Measurements from ENCODE around the gene JMJD8. TPM values are rescaled to one million over a fixed set of nuclear protein-coding genes. Genes with fewer than 3 reads are reported as not detected.

JMJD8 gene
- total RNA-seq, 4 donors from 2014 or later, result 72.8 to 156 (median 124) TPM

DNA sequence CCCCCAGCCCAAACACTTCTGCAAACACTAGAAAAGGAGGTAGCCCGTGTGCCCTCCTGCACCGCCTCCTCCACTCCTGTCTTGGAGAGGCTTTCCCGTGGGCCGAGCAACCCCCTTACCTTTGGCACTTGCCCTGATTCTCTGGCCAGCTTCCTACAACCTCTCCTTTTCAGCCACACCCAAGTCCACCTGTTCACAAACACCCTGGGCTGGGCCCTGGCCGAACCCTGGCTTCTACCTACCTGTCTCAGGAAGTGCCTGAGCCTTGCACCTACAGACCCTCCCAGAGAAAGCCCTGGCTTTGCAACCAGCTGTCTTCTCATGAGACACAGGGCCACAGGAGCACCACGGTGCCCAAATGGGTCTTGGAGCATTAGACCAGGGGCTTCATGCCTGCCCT lies 34.8 kb upstream of the JMJD8 start:
- H3K9me3 ChIP-seq, result no peaks in the 10 kb centered on the region
- no peak overlapping the region for H3K27ac ChIP-seq
- TF ChIP-seq POLR2A (IDR thresholded peaks at IDR 0.05), result no peak
- no peak for TF ChIP-seq CTCF (IDR thresholded peaks at IDR 0.05)
- intact Hi-C loops (cut with DNase I), result loop anchor here (10.0 kb wide), 1 partner anchor 336 kb away; no protein-coding TSS in a partner anchor
- WGBS, 2 donors, result 51 to 59% methylated on average over 6 of the region's 6 CpGs
- H3K4me1 ChIP-seq, result peaks cover 29 to 54% of the 10 kb centered on the region in 2 donors
- no peak for DNase-seq
- no peaks in the 10 kb centered on the region for H3K36me3 ChIP-seq
- H3K27me3 ChIP-seq, result no peaks in the 10 kb centered on the region
- no peak overlapping the region for H3K4me3 ChIP-seq (replicated peaks in 1 of 3)

DNA sequence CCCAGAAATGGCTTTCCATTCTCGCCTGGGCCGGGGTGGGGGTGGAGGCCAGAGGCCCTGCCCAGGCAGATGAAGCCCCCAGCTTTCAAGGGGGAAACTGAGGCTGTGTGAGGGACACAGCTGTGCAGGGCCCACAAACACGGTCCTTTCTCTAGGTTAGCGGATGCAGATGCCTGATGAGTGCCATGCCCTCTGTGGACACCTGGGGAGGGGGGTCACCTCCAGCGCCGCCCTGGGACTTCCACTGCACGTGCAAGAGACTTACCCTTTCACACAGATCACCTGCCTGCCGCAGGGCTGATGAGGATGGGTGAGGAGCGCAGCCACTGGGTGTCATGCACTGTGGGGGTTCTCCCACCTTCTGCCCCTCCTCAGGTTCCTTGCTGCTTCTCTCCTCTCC lies 34.3 kb upstream of the JMJD8 start:
- TF ChIP-seq CTCF (IDR thresholded peaks at IDR 0.05), result no peak
- no peak for TF ChIP-seq POLR2A (IDR thresholded peaks at IDR 0.05)
- DNase-seq, result no peak
- no peaks in the 10 kb centered on the region for H3K27me3 ChIP-seq
- intact Hi-C loops (cut with DNase I), result loop anchor here (10.0 kb wide), 1 partner anchor 336 kb away; no protein-coding TSS in a partner anchor
- no peaks in the 10 kb centered on the region for H3K36me3 ChIP-seq
- H3K27ac ChIP-seq, result no peak overlapping the region
- H3K4me1 ChIP-seq, result peaks cover 29 to 54% of the 10 kb centered on the region in 2 donors
- 89 to 100% methylated on average over 1 to 8 of the region's 9 CpGs for WGBS, 2 donors
- H3K9me3 ChIP-seq, result no peaks in the 10 kb centered on the region
- H3K4me3 ChIP-seq (replicated peaks in 1 of 3), result no peak overlapping the region

DNA sequence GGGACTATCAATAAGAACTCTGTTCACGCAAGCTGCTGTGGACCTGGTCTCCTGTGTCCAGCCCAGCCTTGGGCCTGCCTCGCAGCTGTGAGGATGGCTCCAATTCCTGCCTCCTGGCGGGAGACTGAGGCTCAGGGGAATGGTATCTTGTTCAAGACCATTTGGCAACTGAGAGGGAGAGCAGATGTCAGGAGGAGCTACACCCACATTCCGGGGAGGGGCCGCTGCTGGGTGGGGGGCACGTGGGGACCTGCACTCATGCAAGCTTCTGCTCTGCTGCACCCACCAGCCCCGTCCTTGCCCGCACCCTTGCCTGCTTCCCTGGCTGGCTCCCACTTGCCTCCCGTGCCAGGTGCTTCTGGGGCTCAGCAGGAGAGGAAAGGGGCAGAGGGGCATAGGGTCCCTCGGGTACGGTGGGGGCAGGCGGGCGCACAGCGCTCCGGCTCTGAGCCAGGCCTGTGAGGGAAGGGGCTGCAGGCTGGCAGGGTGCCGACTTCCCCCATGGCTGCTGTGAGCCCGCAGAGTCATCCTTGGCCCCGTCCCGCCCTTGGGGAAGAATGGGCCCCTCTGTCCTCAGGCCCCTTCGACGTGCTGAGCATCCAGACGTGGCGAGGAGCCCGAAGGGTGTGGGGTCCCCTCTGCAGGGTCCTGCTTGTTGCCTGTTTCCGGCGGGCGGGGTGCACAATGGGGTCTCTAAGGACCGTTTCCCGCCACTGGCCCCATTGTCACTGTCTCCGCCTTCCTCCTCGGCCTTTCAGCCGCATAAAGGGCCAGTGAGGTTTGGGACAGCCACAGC lies 33.5 kb upstream of the JMJD8 start:
- Histone ChIP-seq H3K27me3 (no peaks in the 10 kb centered on the region), H3K9me3 (no peaks in the 10 kb centered on the region), H3K27ac (no peak overlapping the region), H3K4me3 (replicated peaks in 1 of 3) (no peak overlapping the region), H3K4me1 (peaks cover 29 to 54% of the 10 kb centered on the region in 2 donors), H3K36me3 (no peaks in the 10 kb centered on the region)
- no peak for DNase-seq
- intact Hi-C loops (cut with DNase I), result loop anchor here (10.0 kb wide), 1 partner anchor 337 kb away; no protein-coding TSS in a partner anchor
- WGBS, 2 donors, result 77% methylated on average over 27 to 28 of the region's 32 CpGs
- TF ChIP-seq POLR2A (IDR thresholded peaks at IDR 0.05) (no peak), CTCF (IDR thresholded peaks at IDR 0.05) (no peak)

DNA sequence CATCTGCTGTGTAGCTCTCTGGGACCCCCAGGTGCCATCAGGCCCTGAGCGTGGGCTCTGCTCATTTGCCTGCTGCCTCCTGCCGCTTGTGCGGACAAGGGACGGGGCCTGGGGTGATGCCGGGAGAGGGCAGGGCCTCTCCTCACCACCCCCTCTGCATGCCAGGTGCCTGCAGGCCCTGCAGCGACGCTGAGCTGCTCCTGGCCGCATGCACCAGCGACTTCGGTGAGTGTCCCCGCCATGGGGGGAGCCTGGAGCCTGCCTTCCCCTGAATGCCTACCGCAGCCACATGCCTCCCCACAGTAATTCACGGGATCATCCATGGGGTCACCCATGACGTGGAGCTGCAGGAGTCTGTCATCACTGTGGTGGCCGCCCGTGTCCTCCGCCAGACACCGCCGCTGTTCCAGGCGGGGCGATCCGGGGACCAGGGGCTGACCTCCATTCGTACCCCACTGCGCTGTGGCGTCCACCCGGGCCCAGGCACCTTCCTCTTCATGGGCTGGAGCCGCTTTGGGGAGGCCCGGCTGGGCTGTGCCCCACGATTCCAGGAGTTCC lies 32.7 kb upstream of the JMJD8 start:
- DNase-seq, result no peak
- TF ChIP-seq POLR2A (IDR thresholded peaks at IDR 0.05) (no peak), CTCF (IDR thresholded peaks at IDR 0.05) (no peak)
- Histone ChIP-seq H3K4me3 (replicated peaks in 1 of 3) (no peak overlapping the region), H3K27me3 (no peaks in the 10 kb centered on the region), H3K4me1 (peaks cover 28 to 51% of the 10 kb centered on the region in 2 donors), H3K27ac (no peak overlapping the region), H3K9me3 (no peaks in the 10 kb centered on the region), H3K36me3 (no peaks in the 10 kb centered on the region)
- intact Hi-C loops (cut with DNase I), result loop anchor here (10.0 kb wide), 1 partner anchor 338 kb away; no protein-coding TSS in a partner anchor
- 89 to 93% methylated on average over 17 to 22 of the region's 29 CpGs for WGBS, 2 donors

- 13% methylated on average over 11 of the region's 12 CpGs; no CpG with 5 or more reads in 1 of the 2 donors for WGBS, 2 donors
- Histone ChIP-seq H3K4me1 (peaks cover 23 to 46% of the 10 kb centered on the region in 2 donors), H3K4me3 (replicated peaks in 1 of 3) (peak overlapping the region in 1 of 3 donors; percentile 57), H3K9me3 (no peaks in the 10 kb centered on the region), H3K27ac (no peak overlapping the region), H3K36me3 (no peaks in the 10 kb centered on the region), H3K27me3 (no peaks in the 10 kb centered on the region)
- peak; percentile 71 to 81 for DNase-seq
- TF ChIP-seq POLR2A (IDR thresholded peaks at IDR 0.05) (no peak), CTCF (IDR thresholded peaks at IDR 0.05) (no peak)
- intact Hi-C loops (cut with DNase I), result loop anchor here (10.0 kb wide), 1 partner anchor 339 kb away; no protein-coding TSS in a partner anchor
Measured at GRCh38 chr16:716200-716568, 32.0 kb upstream of the JMJD8 start.

Measured in thyroid gland (tissue), 4 donors.